GM20431 (cell line): Measurements from ENCODE around the gene PRR15L.

Source experiments
- in situ Hi-C: fragments of 300-500 bp; cut with MseI, MboI; formaldehyde crosslinking; loops from one replicate; pipeline ENCODE4 v1.15.0; 2020; ENCODE audit warnings: low sequenced_read_pairs; ENCODE audit not compliant: unreplicated experiment

PRR15L gene

DNA sequence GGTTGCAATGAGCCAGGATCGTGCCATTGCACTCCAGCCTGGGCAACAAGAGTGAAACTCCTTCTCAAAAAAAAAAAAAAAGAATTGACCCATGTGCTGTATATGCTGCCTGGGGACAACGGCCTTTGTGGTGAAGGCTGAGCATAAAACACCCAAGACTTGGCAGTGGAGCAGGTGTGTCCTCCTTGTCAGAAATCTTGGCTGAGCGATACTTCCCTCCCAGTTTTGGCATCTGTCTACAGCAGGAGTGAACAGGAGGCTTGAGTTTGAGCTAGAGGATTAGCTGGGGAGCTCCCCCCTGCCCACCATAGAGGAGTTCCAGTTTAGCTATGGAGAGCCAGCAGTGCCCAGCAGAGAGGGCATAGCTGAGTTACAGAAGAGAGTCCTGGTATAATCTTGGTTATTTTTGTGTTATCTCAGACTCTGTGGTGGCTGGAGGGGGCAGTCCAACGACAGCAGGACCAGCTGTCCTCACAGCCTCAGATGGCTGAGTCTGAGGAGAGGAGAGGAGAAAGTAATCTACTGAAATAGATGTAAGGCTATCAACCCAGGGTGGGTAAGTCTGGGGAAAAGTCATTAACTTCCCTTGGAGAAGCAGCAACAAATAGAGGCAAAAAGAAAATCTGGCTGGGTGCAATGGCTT is 43.3 kb downstream of the PRR15L start:
- in situ Hi-C loops, result no loop called here

DNA sequence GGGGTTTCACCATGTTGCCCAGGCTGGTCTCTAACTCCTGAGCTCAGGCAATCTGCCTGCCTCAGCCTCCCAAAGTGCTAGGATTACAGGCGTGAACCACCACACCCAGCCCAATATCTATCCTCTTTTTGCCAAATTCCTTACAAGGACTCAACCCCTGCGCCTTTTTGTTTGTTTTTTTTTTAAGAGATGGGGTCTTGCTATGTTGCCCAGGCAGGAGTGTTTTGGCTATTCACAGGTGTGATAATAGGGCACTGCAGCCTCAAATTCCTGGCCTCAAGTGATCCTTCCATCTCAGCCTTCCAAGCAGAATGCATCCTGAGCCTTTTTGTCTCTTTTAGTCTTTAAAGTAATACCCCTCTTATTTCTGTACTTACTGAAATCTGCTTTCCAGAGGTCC is 44.6 kb downstream of the PRR15L start:
- in situ Hi-C loops, result no loop called here

DNA sequence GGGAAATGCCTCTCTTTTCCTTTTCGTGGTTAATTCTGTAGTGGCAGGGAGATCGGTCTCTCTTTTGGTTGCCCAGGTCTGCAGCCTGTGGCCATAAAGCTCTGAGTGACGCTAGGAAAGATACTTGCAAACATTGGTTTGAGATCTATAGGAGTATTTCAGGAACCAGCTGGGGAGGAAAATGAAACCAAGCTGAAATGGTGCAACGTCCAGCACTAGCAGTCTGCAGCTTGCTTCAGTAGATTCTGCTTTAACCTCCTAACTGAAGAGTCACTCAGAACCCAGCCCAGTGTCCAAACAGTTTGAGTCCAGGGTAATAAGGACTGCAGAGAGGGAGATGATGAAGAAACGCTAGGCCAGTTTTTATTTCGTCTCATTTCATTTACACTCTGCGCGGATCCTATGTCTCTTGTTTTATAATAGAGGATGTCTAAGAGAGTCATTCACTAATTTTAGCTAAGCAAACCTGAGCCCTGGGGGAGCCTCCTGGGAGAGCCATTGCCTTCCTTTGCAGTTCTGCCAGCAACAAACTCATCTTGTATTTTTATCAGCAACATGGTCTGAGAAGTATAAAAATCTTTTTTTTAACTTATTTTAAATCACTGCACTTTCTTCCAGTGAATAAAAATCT is 49.6 kb downstream of the PRR15L start:
- in situ Hi-C loops, result no loop called here

DNA sequence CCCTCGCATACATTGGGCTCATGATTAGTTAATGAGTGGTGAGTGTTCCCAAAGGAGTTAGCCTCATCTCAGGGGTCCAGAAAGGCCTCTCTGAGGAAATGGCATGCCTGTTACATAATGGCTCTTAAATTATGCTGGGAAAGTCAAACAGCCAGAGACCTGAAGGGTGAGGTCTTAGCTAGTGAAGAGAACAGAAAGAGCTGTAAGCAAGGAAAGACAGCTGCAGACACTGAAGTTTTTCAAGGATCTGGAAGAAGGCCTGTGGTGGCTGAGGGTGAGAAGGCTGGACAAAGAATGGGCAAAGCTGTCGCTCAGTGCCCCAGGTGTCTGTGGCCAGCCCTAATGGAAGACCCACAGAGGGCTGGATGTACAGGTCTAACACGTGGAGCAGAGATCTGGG is 51.2 kb downstream of the PRR15L start:
- in situ Hi-C loops, result no loop called here

DNA sequence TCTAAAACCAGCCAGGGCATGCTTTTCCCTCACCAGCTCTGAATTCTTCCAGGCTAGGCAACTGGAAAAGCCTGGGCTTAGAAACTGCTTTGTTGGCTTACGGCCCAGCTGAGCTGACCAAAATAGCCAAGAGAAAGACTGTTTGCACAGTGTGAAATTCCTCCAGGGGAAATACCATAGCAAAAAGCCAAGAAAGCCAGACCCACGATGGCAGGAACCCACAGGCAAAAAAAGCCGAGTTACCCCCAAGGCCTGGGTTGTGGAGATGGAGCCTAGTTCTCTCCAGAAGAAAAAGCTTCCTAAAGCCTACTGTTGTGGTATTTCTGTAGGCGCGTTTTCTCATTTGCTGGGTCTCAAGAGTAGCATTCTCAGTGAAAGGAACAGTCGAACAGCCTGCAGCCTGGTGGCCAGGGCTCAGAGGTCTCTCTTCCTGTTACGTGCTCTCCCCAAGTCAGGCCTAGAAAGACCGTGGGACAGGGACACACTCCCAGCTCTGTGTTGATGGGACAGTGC is 52.4 kb downstream of the PRR15L start:
- in situ Hi-C loops, result no loop called here

DNA sequence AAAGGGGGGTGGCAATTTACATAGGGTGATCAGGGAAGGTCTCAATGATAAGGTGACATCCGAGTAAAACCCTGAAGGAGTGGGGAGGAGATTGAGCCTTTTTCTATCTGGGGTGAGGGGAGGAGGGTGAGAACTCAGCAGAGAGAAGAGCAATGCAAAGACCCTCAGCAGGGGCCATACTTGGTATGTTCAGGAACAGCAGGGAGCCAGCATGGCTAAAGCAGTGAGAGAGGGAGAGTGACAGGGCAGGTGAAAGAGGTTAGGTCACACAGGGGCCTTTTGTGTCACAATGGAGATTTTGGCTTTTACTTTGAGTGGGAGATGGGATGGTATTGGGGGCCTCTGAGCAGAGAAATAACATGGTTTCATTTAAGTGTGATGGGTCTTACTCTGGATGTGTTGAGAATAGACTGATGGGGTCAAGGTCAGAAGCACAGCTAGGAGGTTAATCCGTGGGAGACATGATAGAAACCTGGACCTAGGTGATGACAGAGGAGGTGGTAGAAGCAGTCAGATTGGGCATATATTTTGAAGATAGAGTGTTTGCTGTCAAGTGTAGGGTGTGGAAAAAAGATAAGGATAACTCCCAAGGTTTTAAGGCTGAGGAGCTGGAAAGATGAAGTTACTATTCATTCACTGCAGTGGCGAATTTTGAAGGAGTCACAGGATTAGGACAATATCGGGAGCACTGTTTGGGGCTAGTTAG is 55.5 kb downstream of the PRR15L start:
- in situ Hi-C loops, result no loop called here
